GM12872 (cell line): ENCODE measurements around the gene KANSL1.

Experiments used
- TF ChIP-seq, protein P1 (sequence below): IDR thresholded peaks from 3 replicates; pipeline ENCODE4 v1.5.1; 2011; ENCODE audit warnings: low read depth, mild to moderate bottlenecking, low read length, moderate library complexity; ENCODE audit not compliant: insufficient read depth

The KANSL1 gene

DNA sequence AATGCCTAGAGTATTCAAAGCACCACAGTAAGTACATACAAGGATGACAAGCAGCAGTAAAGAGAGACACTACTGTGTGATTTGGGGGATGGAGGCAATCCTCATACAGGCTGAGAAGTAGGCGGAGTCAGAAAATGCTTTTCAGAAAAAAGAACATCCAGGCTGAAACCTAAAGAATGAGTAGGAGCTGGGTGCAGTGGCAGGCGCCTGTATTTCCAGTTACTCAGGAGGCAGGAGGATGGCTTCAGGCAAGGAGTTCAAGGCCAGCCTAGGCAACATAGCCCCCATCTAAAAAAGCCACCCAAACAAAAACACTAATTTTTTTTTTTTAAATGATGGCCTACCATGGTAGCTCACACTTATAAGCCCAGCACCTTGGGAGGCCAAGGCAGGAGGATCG, 10.3 kb downstream of the KANSL1 start:
- TF ChIP-seq, protein P1, sequence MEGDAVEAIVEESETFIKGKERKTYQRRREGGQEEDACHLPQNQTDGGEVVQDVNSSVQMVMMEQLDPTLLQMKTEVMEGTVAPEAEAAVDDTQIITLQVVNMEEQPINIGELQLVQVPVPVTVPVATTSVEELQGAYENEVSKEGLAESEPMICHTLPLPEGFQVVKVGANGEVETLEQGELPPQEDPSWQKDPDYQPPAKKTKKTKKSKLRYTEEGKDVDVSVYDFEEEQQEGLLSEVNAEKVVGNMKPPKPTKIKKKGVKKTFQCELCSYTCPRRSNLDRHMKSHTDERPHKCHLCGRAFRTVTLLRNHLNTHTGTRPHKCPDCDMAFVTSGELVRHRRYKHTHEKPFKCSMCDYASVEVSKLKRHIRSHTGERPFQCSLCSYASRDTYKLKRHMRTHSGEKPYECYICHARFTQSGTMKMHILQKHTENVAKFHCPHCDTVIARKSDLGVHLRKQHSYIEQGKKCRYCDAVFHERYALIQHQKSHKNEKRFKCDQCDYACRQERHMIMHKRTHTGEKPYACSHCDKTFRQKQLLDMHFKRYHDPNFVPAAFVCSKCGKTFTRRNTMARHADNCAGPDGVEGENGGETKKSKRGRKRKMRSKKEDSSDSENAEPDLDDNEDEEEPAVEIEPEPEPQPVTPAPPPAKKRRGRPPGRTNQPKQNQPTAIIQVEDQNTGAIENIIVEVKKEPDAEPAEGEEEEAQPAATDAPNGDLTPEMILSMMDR: no peak

GRCh38 chr17:46181940-46182339, 11.3 kb downstream of the KANSL1 start:
- TF ChIP-seq, protein P1: no peak

DNA sequence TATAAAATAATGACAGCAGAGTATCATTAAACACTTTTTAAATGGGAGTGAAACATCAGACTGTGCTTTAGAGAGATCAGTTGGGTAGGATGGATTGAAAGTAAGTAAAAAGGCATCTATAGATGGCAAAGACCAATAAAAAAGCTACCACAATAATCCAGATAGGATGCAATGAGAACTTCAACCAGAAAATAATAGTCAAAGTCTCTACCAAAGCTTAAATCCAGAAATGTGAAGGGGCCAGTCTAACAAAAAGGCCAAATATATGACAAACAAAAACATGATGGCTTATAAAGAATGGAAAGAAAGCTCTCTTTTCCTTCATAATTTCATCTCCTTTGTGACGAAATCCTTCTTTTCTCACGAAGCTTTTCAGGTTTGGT, 12.3 kb downstream of the KANSL1 start:
- TF ChIP-seq, protein P1: no peak

- TF ChIP-seq, protein P1: no peak
Observed at GRCh38 chr17:46179375-46179999, 13.7 kb downstream of the KANSL1 start.

DNA sequence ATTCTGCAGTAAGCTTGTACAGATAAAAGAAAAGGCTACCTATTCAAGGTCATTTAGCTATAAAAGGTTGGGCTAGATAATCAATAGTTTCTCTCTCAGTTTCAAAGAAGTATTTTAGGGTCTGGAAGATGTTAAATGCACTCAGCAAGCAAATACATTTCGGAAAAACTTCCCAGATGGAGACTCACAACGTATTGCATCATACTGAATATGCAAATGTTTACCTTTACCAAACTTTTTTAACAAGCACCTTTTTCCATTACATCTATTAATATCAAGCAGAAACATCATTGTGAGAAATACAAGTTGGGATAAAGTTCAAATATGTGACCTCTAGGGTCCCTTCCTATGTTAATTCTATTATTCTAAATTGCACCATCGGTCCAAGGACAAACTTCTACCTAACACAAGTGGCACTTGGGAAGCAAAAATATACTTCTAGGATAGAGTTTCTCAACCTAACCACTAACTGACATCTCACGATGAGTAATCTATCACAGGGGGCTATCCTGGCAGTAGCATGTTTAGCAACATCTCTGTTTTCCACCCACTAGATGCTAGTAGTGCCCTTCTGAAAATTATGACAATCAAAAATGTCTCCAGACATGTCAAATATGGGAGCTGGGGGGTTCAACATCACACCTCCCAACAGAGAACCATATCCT, 14.5 kb downstream of the KANSL1 start:
- TF ChIP-seq, protein P1: no peak

- TF ChIP-seq, protein P1: no peak
Observed at GRCh38 chr17:46176975-46177374, 16.3 kb downstream of the KANSL1 start.

GRCh38 chr17:46175891-46176290, 17.3 kb downstream of the KANSL1 start:
- TF ChIP-seq, protein P1: no peak
